SU-DHL-6 (cell line): ENCODE measurements around the gene AK1.

ENCODE experiments used
- H2AFZ ChIP-seq: fragments of 200-600 bp; sonication (generic); 2 replicates; pipeline ENCODE4 v1.6.1; 2014; ENCODE audit warnings: low read depth, mild to moderate bottlenecking, moderate library complexity, mixed read lengths, antibody characterized with exemption, low read length; ENCODE audit not compliant: severe bottlenecking
- H3F3A ChIP-seq: fragments of 200-600 bp; shearing (Covaris generic); 2 replicates; pipeline ENCODE4 v1.6.0; 2016; ENCODE audit warnings: antibody characterized with exemption, mild to moderate bottlenecking; ENCODE audit not compliant: insufficient read depth
- H3K27ac ChIP-seq: fragments of 200-600 bp; sonication (generic); 2 replicates; pipeline ENCODE4 v1.5.1; 2016; ENCODE audit warnings: low read depth, mild to moderate bottlenecking, low read length, moderate library complexity, mixed read lengths
- H3K27me3 ChIP-seq: fragments of 200-600 bp; sonication (generic), shearing (Covaris generic); 2 replicates; pipeline ENCODE4 v1.6.0; 2014; ENCODE audit warnings: mild to moderate bottlenecking, low read length
- H3K36me3 ChIP-seq: fragments of 200-600 bp; sonication (generic); 2 replicates; pipeline ENCODE4 v1.6.1; 2014; ENCODE audit warnings: mild to moderate bottlenecking, low read length, mixed read lengths
- H3K4me2 ChIP-seq: fragments of 300-600, 200-600 bp; shearing (Covaris generic), sonication (generic); 2 replicates; pipeline ENCODE4 v1.6.0; 2014; ENCODE audit warnings: low read length, low read depth, mild to moderate bottlenecking; ENCODE audit not compliant: poor library complexity, severe bottlenecking
- H3K4me3 ChIP-seq: fragments of 200-600 bp; sonication (generic); 2 replicates; pipeline ENCODE4 v1.5.1; 2014; ENCODE audit warnings: antibody characterized with exemption, low read length, mild to moderate bottlenecking, mixed read lengths; ENCODE audit not compliant: insufficient read depth, poor library complexity, severe bottlenecking
- H3K79me2 ChIP-seq: fragments of 200-600 bp; sonication (generic); 2 replicates; pipeline ENCODE4 v1.6.1; 2014; ENCODE audit warnings: mild to moderate bottlenecking, low read length, moderate library complexity; ENCODE audit not compliant: insufficient read depth
- H3K9ac ChIP-seq: fragments of 200-600 bp; sonication (generic); 2 replicates; pipeline ENCODE4 v1.7.0; 2014; ENCODE audit warnings: mild to moderate bottlenecking, low read length
- H3K9me2 ChIP-seq: fragments of 200-600 bp; sonication (generic); replicated peaks from 2 replicates; pipeline ENCODE4 v1.6.1; 2014; ENCODE audit warnings: low read length; ENCODE audit not compliant: insufficient read depth
- H3K9me3 ChIP-seq: fragments of 200-600 bp; sonication (generic); 2 replicates; pipeline ENCODE4 v1.6.1; 2014; ENCODE audit warnings: low read length, mixed read lengths; ENCODE audit not compliant: insufficient read depth
- H4K20me1 ChIP-seq: fragments of 200-600 bp; sonication (generic); 2 replicates; pipeline ENCODE4 v1.6.1; 2014; ENCODE audit warnings: low read depth, mild to moderate bottlenecking, antibody characterized with exemption, low read length, moderate library complexity, mixed read lengths
- CTCF ChIP-seq: fragments of 200-600 bp; sonication (generic); IDR thresholded peaks from one replicate; pipeline ENCODE4 v1.5.1; 2017; ENCODE audit warnings: antibody characterized with exemption, mild to moderate bottlenecking, low read length, moderate library complexity; ENCODE audit not compliant: insufficient read depth, poor library complexity, severe bottlenecking
- EZH2phosphoT487 ChIP-seq: fragments of 200-600 bp; sonication (generic), shearing (Covaris generic); conservative IDR thresholded peaks from 2 replicates; pipeline ENCODE4 v1.6.1; 2018; ENCODE audit warnings: mild to moderate bottlenecking, antibody characterized with exemption, low read length, moderate library complexity, mixed read lengths

AK1 gene

GRCh38 chr9:127905004-127905728 is 27.7 kb upstream of the AK1 start:
- no peak overlapping the region for H3K4me3 ChIP-seq

GRCh38 chr9:127904561-127905003 is 27.1 kb upstream of the AK1 start:
- no peaks in the 10 kb centered on the region for H3K9me3 ChIP-seq
- no peaks in the 10 kb centered on the region for H3K79me2 ChIP-seq
- H3K9ac ChIP-seq: no peak overlapping the region
- H3K9me2 ChIP-seq: no peaks in the 10 kb centered on the region
- no peaks in the 10 kb centered on the region for H4K20me1 ChIP-seq
- H3K36me3 ChIP-seq: no peaks in the 10 kb centered on the region
- no peak overlapping the region for H3K4me2 ChIP-seq
- no peak overlapping the region for H3K4me3 ChIP-seq
- no peak for TF ChIP-seq EZH2phosphoT487
- TF ChIP-seq CTCF: no peak
- H2AFZ ChIP-seq: no peak overlapping the region
- no peaks in the 10 kb centered on the region for H3F3A ChIP-seq
- H3K27ac ChIP-seq: no peak overlapping the region
- H3K27me3 ChIP-seq: no peaks in the 10 kb centered on the region

More at GRCh38 chr9:127905004-127905728, 27.7 kb upstream of the AK1 start:
- H3K79me2 ChIP-seq: no peaks in the 10 kb centered on the region
- H3F3A ChIP-seq: no peaks in the 10 kb centered on the region
- no peak overlapping the region for H3K9ac ChIP-seq
- H4K20me1 ChIP-seq: no peaks in the 10 kb centered on the region
- no peaks in the 10 kb centered on the region for H3K9me2 ChIP-seq
- H3K4me2 ChIP-seq: no peak overlapping the region
- H3K27ac ChIP-seq: no peak overlapping the region
- H3K27me3 ChIP-seq: no peaks in the 10 kb centered on the region
- H3K9me3 ChIP-seq: no peaks in the 10 kb centered on the region
- H3K36me3 ChIP-seq: no peaks in the 10 kb centered on the region
- no peak for TF ChIP-seq EZH2phosphoT487
- TF ChIP-seq CTCF: no peak
- H2AFZ ChIP-seq: no peak overlapping the region

- H3K36me3 ChIP-seq: no peaks in the 10 kb centered on the region
- no peaks in the 10 kb centered on the region for H3K27me3 ChIP-seq
- no peak overlapping the region for H3K9ac ChIP-seq
- no peaks in the 10 kb centered on the region for H3K79me2 ChIP-seq
- H3K4me3 ChIP-seq: no peak overlapping the region
- no peaks in the 10 kb centered on the region for H4K20me1 ChIP-seq
- no peak overlapping the region for H3K4me2 ChIP-seq
- H2AFZ ChIP-seq: no peak overlapping the region
- no peak overlapping the region for H3K27ac ChIP-seq
- H3F3A ChIP-seq: no peaks in the 10 kb centered on the region
- H3K9me2 ChIP-seq: no peaks in the 10 kb centered on the region
- no peaks in the 10 kb centered on the region for H3K9me3 ChIP-seq
- TF ChIP-seq CTCF (no peak), EZH2phosphoT487 (no peak)
Observed at GRCh38 chr9:127903557-127904475, 26.3 kb upstream of the AK1 start.
